Measurements from ENCODE around the gene HOXD11.

Gene HOXD11

GRCh38 chr2:176148751-176149421, 41.8 kb downstream of the HOXD11 start:
- DNase-seq (ENCODE audit: low read depth, low spot score), result no peak

GRCh38 chr2:176149481-176149938, 42.4 kb downstream of the HOXD11 start:
- DNase-seq (ENCODE audit: low read depth, low spot score), result no peak

- DNase-seq (ENCODE audit: low read depth, low spot score), result no peak
Observed at GRCh38 chr2:176149939-176150583, 43.0 kb downstream of the HOXD11 start.

GRCh38 chr2:176150584-176151441, 43.7 kb downstream of the HOXD11 start:
- DNase-seq (ENCODE audit: low read depth, low spot score), result no peak

DNA sequence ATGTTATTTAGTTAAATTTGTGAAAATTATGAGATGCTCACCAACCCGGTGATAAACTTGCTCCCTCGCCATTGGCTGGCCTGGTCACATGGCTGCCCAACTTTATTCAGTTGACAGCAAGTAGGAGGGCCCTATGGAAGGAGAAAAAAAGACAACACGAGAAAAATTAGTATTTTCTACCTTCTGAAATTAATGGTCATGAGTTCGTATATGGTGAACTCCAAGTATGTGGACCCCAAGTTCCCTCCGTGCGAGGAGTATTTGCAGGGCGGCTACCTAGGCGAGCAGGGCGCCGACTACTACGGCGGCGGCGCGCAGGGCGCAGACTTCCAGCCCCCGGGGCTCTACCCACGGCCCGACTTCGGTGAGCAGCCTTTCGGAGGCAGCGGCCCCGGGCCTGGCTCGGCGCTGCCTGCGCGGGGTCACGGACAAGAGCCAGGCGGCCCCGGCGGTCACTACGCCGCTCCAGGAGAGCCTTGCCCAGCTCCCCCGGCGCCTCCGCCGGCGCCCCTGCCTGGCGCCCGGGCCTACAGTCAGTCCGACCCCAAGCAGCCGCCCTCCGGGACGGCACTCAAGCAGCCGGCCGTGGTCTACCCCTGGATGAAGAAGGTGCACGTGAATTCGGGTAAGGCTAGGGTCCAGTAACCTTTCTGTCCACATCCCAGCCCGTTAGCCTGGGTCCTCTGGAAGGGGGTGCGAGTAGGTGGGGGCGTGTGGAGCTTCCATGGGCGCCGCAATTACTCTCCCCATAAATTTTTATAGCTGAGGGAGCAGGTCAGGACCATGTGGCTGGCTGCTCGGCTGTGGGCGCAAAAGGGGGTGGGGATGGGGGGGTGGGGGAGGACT, 44.6 kb downstream of the HOXD11 start, which contains the start of gene HOXD4:
Gene HOXD4 (plus strand): TSS at position 109 of the 846 bp plus-strand sequence. CDS start 84 bp downstream, at position 193.
- no peak for DNase-seq (ENCODE audit: low read depth, low spot score)

- no peak for DNase-seq (ENCODE audit: low read depth, low spot score)
Observed at GRCh38 chr2:176152350-176153181, 45.5 kb downstream of the HOXD11 start.

- no peak for DNase-seq (ENCODE audit: low read depth, low spot score)
Observed at GRCh38 chr2:176154576-176155252, 47.6 kb downstream of the HOXD11 start.

- no peak for DNase-seq (ENCODE audit: low read depth, low spot score)
Observed at GRCh38 chr2:176155356-176156044, 48.4 kb downstream of the HOXD11 start.

DNA sequence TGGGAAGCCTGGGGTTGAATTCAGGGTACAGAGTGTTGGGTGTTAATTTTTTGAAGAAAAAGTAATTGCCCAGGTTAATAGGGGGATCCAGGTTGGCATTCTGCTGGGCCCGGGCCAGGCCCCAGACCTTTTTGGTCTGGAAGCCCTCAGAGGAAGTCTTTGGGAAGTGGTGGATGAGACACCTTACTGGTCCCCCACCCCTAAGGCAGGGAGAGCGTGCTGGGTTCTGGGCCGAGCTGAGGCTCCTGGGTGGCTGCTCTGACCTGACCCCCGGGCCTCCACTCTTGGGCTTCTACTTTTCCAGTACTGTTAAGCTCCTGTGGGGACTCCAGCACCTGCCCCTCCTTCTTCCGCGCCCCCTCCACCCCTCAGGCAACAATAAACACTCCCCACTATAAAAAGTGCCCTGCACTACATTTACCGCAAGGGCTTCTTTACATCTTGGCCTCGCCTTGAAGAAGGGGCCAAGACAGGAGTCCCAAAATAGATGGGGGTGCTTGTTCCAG, 49.3 kb downstream of the HOXD11 start:
- no peak for DNase-seq (ENCODE audit: low read depth, low spot score)

DNA sequence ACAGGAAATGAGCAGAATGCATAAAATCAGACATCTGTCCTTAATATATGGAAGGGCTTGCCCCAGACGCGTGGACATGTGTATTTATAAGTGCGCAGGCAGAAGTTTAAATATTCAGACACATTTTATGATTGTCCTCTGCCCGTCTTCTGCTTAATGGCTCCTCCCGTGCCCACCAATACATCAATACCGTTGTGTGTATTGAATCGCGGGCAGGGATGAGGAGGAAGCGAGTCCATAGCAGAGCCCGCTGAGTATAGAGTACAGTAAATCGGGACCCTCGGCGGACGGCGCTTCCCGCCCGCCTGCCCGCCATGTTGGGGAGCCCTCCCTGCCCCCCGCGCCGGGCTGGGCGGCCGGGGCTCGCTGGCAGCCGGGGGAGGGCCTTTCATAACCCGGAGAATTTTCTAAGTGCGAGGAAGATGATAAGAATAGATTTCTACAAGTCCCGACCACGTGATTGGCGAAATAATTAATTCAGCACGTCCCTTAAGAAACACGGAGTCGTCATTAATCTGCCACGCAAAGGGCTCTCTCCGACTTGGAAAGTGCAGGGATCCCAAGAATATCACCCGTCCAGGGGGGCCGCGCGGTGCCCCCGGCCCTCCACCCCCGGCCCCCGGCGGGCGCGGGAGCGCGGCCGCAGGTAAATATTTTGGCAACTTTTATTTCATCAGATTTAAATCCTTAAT, 49.9 kb downstream of the HOXD11 start, which contains the start of gene HOXD3:
Gene HOXD3 (plus strand): TSS at position 501 of the 692 bp plus-strand sequence. CDS start 11,808 bp downstream, outside the sequence.
- no peak for DNase-seq (ENCODE audit: low read depth, low spot score)

- DNase-seq (ENCODE audit: low read depth, low spot score), result no peak
Observed at GRCh38 chr2:176157499-176158185, 50.6 kb downstream of the HOXD11 start.

GRCh38 chr2:176158186-176158591, 51.1 kb downstream of the HOXD11 start:
- no peak for DNase-seq (ENCODE audit: low read depth, low spot score)

- DNase-seq (ENCODE audit: low read depth, low spot score), result no peak
Observed at GRCh38 chr2:176158855-176159662, 52.0 kb downstream of the HOXD11 start.
